Measurements from ENCODE around the gene RPAIN. TPM values are rescaled to one million over a fixed set of nuclear protein-coding genes. Genes with fewer than 3 reads are reported as not detected.
A peak's percentile ranks its signal among the peaks of the same experiment; 100 is the strongest.

Gene RPAIN
- total and polyA plus RNA-seq, 2 of the 8 experiments (the other 6 are each of a cell fraction or from before 2014, with no cell fraction given), result 54.5 to 57.7 TPM

DNA sequence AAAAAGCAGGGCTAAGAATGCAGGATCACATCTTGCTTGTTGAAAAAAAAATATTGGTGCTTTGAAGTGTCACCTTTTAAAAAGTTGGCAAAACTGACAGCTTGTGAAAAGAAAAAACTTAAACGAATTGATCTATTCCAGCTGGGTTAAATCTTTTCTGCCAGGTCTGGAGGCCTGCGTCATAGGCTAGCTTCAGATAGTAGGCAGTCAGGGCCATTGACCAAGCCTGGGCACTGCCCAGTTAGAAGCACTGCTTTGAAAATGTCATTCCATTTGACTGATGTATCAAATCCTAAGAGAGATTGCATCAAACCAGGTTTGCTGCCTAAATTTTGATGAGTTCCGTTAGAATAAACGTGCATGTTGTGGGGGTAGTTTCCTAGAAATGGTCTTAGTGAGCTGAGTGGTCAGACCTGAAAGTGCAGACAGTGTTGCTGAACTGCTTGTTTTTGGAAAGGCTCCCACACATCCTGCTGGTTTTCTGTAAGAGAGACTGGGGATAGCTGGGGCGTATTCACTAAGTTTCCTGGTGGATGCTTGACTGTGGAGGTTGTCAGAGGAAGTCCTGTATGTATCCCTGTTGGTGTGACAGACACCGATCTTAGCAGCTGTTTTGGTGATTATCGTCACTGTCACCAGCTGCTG, 39.4 kb upstream of the RPAIN start:
- H2BK120ac ChIP-seq (replicated peaks; ENCODE audit: low read depth, low read length), result no peak overlapping the region

More for the DNA sequence above, 39.4 kb upstream of the RPAIN start:
- no peaks in the 10 kb centered on the region for H3K23me2 ChIP-seq (ENCODE audit: low read depth, low read length)
- no peak overlapping the region for H3K9ac ChIP-seq (replicated peaks in 1 of 4; ENCODE audit: extremely low read depth in 1 of 4, low read depth in 3 of 4, low read length in 3 of 4)
- POLR2A ChIA-PET (ENCODE audit: partially characterized antibody), result interaction anchor here (0.8 to 3.5 kb wide), 10 partner anchors 9 to 59 kb away, joined by 3 to 18 read pairs (median 4); no protein-coding TSS in a partner anchor
- H2AK5ac ChIP-seq (ENCODE audit: low read depth, low read length), result no peak overlapping the region
- no peaks in the 10 kb centered on the region for H3K79me2 ChIP-seq (ENCODE audit: control insufficient read depth in 1 of 2, insufficient read depth in 2 of 2, low read length in 2 of 2)
- CTCF ChIA-PET (ENCODE audit: partially characterized antibody), result interaction anchor here (0.5 to 1.8 kb wide), 3 partner anchors 10 to 149 kb away, joined by 3 to 4 read pairs (median 3); no protein-coding TSS in a partner anchor
- no peaks in the 10 kb centered on the region for H3K79me1 ChIP-seq (ENCODE audit: low read depth, low read length)
- no peak for FAIRE-seq
- no peak overlapping the region for H2AFZ ChIP-seq (ENCODE audit: low read length)
- H4K8ac ChIP-seq (ENCODE audit: extremely low read depth, insufficient read depth, low read length), result no peak overlapping the region
- H3K27ac ChIP-seq (ENCODE audit: low read depth, low read length), result no peak overlapping the region
- no peak overlapping the region for H3K4me2 ChIP-seq (ENCODE audit: insufficient read depth in 1 of 2, low read depth in 2 of 2, low read length in 2 of 2)
- H3K27me3 ChIP-seq (replicated peaks in 1 of 4; ENCODE audit: control insufficient read depth in 3 of 4, extremely low read depth in 1 of 4, insufficient read depth in 3 of 4, low read length in 3 of 4), result no peaks in the 10 kb centered on the region
- H3K36me3 ChIP-seq (ENCODE audit: control insufficient read depth in 2 of 4, insufficient read depth in 4 of 4, low read length in 3 of 4), result peaks cover 45 to 85% (median 62%) of the 10 kb centered on the region in 4 experiments
- no peak overlapping the region for H4K5ac ChIP-seq (ENCODE audit: insufficient read length, low read depth, low read length)
- H4K20me1 ChIP-seq (replicated peaks in 1 of 2; ENCODE audit: control insufficient read depth in 1 of 2, insufficient read depth in 2 of 2, low read length in 2 of 2), result peaks cover 0 to 3% of the 10 kb centered on the region in 2 experiments
- no peak overlapping the region for H2BK20ac ChIP-seq (ENCODE audit: low read length)
- no peak for TF ChIP-seq ASH2L (IDR thresholded peaks at IDR 0.05; ENCODE audit: low read length)
- peak; percentile 34; the same call in 1 of the 2 replicates for TF ChIP-seq POLR2AphosphoS5 (IDR thresholded peaks at IDR 0.05; ENCODE audit: low read depth, low read length)
- no peak overlapping the region for H2BK12ac ChIP-seq (ENCODE audit: low read depth, low read length)
- no peak overlapping the region for H3K23ac ChIP-seq (ENCODE audit: insufficient read length)
- no peak overlapping the region for H3K4ac ChIP-seq (replicated peaks; ENCODE audit: insufficient read length, low read depth, low read length)
- DNase-seq (ENCODE audit: low read depth in 1 of 2, low spot score in 2 of 2), result no peak
- no peak overlapping the region for H2BK5ac ChIP-seq (ENCODE audit: low read depth, low read length)
- no peak overlapping the region for H3K4me3 ChIP-seq (ENCODE audit: extremely low read depth in 1 of 4, insufficient read depth in 2 of 4, low read depth in 3 of 4, low read length in 4 of 4)
- no peaks in the 10 kb centered on the region for H3K4me1 ChIP-seq (replicated peaks in 1 of 4; ENCODE audit: control insufficient read depth in 3 of 4, insufficient read depth in 4 of 4, low read length in 3 of 4)
- no peak overlapping the region for H3K18ac ChIP-seq (ENCODE audit: extremely low read depth, low read length)
- no peak overlapping the region for H4K91ac ChIP-seq (replicated peaks; ENCODE audit: insufficient read length, low read length)
- H3K56ac ChIP-seq (replicated peaks; ENCODE audit: insufficient read length, low read depth, low read length), result no peak overlapping the region
- 90% methylated on average over 7 of the region's 7 CpGs; no CpG with 5 or more reads in 1 of the 2 experiments for WGBS, 2 experiments (ENCODE audit: extremely low coverage in 1 of 2, insufficient coverage in 1 of 2, insufficient read length in 1 of 2, insufficient replicate concordance in 2 of 2, low coverage in 1 of 2, low lambda C conversion rate in 2 of 2, missing lambda C conversion rate in 1 of 2)
- H3K14ac ChIP-seq (ENCODE audit: insufficient read length), result no peak overlapping the region
- H2BK15ac ChIP-seq (ENCODE audit: low read length), result no peak overlapping the region
- no peaks in the 10 kb centered on the region for H3K9me3 ChIP-seq (ENCODE audit: insufficient read depth in 2 of 2, low read depth in 1 of 2, low read length in 1 of 2)

Measured in H1 (cell line).